Measurements from ENCODE around the gene LRRC4B.
A peak's percentile ranks its signal among the peaks of the same experiment; 100 is the strongest.

LRRC4B gene

DNA sequence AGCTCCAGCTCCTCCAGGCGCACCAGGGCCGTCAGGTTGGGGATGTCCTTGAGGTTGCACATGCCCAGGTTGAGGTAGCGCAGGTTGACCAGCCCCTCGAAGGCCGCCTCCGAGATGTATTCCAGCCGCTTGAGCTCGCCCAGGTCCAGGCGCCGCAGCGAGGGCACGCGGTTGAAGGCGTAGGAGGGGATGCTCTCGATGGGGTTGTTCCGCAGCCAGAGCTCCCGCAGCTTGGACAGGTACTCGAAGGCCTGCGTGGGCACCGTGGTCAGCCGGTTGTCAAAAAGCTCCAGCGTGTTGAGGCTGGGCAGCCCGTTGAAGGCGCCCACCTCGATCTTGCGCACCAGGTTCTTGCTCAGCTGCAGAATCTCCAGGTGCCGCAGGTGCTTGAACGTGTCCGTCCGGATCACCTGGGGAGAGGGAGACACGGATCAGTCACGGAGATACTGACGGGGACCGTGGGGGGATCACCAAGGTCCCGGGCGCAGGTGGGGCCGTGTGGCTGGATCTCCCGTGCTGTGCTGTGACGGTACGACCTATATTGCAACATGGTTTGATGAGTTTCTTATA, 49.1 kb downstream of the LRRC4B start:
- no peak for DNase-seq

GRCh38 chr19:50518091-50519005, 49.9 kb downstream of the LRRC4B start:
- no peak for DNase-seq

DNA sequence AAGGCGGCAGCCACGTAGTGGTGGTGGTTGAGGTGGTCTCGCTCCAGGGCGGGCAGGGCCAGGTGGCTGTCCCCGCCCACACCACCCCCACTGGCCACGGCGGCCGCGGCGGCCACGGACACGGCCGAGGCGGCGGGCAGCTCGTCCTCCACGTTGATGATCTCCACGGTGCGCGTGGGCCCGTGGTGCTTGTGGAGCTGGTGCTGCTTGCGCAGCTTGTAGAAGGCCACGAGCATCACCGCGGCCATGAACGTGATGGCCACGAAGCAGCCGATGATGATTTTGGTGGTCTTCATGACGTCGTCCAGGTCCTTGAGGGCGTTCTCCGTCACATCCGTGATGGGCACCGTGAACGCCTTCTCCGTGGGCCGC, 50.5 kb downstream of the LRRC4B start:
- no peak for DNase-seq

DNA sequence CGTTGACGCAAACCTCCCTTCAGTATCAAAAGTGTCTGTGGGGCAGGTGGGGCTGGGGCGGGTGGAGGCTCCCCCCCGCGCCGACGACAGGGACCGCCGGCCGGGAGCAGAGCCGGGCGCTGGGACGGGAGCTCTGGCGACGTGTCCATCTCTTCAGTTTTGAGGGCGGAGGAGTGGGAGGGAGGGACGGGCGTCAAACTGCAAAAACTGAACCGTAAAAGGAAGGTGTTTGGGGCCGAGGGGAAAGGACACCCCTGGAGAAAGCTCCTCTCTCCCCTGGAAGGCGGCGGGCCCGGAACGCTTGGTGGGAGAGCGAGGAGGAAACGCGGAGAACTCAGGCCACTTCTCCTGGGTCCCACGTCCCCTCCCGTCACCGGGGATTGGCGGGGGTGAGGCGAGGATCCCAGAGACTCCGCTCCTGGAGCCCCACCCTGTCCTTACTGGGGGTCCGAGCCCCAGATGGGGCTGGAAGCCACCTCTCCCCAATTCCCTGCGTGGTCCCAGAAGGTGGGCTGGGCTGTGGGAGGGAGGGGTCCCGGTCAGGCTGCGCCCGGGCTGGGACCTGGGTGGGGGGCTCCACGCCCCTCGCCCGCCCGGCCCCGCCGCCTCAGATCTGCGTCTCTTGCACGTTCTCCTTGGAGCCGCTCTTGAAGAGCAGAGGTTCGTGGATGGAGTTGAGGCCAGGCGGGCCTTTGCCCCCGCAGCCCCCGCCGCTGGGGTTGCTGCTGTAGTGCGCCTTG, 51.1 kb downstream of the LRRC4B start:
- no peak for DNase-seq

DNA sequence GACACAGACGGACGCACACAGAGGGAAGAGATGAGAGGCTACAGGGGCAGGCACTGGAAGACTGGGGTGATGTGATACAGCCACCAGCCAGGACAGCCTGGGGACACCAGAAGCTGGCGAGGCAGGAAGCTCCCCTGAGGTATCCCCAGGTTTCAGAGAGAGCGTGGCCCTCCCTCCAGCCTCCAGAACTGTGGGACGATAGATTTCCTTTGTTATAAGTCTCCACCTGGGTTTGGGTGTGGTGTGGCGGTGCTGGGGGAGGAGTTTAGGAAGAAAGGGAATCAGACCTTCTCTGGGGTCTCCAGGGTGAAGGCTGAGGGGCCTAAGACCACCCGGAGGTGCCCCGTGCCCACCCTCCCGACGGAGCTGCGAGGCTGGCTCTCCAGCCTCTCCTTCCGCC, 51.8 kb downstream of the LRRC4B start:
- no peak for DNase-seq

DNA sequence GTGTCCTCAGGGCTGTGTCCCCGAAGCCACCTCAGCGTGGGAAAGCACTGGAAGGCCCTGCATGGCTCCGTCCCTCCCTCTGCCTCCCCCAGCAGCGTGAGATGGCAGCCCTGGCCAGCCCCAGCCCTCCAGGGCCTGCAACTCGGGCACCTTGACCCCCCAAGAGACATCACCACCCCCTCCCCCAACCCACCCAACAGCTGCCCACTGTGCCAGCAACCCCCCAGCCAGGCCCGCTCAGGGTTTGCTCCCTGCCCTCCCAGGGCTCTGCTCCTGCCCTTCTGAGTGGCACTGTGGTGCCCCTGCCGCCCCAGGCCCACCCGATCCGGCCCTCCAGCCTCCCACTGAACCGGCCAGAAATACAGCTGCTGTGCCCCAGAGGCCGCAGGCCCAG, 53.1 kb downstream of the LRRC4B start:
- DNase-seq: no peak

- DNase-seq: peak; percentile 88
These were observed 53.7 kb downstream of the LRRC4B start for GRCh38 chr19:50514346-50515167.

GRCh38 chr19:50513746-50514345, 54.4 kb downstream of the LRRC4B start, which contains the start of gene ASPDH:
ASPDH (minus strand) TSS chr19:50513913; CDS start chr19:50513823, 90 bp downstream.
- no peak for DNase-seq

DNA sequence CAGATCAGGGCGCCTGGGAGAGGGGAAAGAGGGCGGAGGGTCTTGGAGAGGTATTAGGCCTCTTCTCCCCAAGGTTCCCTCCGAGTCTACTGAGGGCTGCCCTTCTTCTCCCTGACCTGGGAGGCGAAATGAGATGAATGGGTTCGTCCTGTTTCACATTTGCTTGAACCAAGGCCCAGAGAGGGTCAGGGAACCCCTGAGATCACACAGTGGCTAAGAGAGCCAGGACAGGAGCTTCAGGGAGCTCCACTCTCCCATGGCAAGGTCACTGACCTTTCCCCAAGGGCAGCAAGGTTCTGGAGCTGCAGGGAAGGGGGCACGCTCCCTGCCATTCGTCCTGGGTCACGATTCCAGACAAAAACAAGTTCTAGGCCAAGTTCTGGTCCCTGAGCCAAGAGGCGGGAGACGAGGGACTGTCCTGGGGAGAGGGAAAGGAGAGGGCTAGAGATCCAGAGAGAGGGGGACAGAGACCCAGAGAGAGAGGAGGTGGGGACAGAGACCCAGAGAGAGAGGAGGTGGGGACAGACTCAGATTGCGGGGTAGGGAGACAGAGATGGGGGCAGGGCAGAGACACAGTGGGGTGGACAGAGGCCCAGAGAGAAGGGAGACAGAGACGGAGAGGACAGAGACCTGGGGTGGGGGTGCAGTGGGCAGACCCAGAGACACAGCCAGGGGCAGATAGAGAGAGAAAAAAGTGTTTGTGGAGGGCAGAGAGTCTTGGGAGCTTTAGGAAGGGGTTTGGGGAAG, 55.1 kb downstream of the LRRC4B start:
- no peak for DNase-seq

DNA sequence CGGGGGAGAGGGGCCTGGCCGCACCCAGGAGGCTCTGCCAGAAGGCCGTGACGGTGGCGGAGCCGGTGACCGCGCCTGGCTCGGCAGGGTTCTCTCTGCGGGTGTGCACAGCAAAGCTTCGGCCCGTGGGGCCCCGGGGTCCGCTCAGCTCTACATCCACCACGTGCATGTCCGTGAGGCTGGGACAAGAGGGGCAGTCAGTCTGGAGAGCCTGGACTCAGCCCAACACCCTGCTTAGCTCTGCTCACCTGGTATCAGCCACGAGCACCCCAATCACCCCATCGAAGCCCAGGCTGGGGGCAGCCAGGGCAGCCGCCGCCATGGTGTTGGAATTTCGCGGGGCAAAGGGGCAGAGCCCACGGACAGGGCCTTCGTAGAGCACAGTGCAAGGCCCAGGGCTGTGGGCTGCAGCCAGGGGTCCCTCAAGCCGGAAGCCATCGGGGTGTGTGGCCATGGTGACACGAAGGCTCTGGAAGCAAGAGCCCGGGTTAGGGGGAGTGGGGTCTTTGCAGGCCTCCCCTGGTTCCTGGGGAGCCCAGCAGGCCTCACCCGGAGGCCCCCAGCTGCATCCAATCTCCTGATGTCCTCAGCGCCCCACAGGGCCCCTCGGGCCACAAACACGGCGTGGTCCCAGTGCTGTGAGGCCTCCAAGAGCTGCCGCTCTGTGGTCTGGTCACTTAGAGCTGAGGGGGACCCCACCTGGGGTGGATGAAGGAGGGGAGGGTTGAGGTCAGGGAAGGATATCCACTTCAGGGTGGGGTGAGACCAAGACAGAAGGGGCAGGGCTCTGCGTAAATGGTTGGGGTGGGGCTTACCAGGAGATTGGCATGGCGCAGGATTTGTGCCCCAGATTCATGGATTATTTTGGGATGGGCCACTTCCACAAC, 55.9 kb downstream of the LRRC4B start:
- DNase-seq: no peak

DNA sequence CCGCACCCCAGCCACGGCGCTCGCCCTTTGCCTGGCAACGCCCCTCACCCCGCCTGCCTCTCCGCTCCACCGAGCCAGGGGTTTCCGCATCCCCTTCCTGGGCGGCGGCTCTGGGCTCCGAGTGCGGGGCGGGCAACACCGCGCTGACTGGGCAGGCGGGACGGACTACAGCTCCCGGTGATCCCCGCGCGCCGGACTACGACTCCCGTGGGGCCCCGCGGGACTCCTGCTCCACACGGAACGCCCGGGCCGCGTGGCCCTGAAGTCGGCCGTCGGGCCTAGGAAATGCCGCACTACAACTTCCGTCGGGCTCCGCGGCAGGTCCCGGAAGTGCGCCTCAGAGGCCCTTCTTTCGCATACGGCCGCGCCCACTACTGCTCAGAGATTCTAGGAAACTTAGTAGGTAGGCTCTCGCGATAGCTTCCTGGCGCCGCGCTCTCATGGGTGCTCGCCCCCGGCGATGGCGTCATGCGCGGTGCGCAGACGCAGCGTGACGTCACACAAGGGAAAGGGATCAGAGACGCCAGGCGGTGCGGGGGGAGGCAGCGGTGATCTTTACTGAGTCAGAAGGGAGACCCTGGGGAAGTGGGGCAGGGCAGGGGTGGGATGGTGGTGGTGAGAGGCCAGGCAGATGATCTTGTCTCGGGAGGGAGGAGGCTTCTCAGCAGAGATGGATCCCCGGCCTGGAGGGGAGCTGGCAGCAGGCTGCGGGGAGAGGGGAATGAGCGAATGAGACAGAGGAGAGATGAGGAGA, 57.0 kb downstream of the LRRC4B start, which contains the start of gene JOSD2:
Gene JOSD2 (minus strand): TSS at position 123 of the 754 bp plus-strand sequence. CDS start 760 bp downstream, outside the sequence.
- peak; percentile 100 for DNase-seq

DNA sequence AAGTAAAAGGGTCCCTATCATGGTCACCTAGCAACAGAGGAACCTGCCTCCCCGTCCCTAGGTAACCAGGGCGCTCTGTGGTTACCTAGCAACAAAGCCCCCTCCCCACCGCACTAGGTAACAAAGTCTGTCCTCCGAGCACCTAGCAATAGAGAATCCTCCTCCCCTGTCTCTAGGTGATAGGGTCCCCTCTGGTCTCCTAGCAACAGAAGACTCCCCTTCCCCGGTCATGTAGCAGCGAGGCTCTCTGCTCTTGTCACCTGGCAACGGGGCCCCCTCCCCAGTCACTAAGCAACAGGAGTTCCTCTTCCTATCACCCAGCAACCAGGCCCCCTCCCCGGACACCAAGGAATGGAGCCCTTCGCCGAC, 57.6 kb downstream of the LRRC4B start:
- peak; percentile 93 for DNase-seq

- no peak for DNase-seq
These were observed 58.0 kb downstream of the LRRC4B start for GRCh38 chr19:50510121-50510670.

- DNase-seq: no peak
These were observed 58.9 kb downstream of the LRRC4B start for GRCh38 chr19:50509366-50509765.

DNA sequence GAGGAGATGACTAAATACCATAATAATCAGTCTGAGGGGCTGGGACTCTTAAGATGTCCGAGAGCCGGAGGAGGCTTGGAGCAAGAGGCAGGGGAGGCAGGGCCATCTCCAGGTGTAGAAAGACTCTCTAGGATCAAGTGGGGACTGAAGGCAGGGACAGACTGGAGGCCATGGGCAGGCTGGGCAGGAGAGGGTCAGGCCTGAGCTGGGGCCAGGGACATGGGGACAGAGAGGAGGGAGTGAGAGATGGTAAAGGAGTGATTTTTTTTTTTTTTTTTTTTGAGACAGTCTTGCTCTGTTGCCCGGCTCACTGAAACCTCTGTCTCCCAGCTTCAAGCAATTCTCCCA, 59.4 kb downstream of the LRRC4B start:
- no peak for DNase-seq

- no peak for DNase-seq
These were observed 60.9 kb downstream of the LRRC4B start for GRCh38 chr19:50507376-50507775.

DNA sequence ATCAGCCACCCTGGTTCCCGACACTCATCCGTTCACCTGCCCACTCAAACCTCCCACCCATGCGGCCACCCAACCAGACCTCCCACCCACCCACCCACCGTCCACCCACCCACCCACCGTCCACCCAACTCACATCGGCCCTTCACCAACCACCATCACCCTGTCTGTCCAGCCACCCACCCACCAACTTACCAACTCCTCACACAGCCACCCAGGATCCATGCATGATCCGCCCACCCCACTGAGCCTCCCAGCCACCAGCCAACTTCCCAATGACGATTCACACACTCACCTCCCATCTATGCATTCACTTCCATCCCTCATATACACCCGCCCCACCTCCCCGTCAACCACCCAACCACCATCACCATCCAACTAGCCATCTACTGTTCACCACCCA, 61.5 kb downstream of the LRRC4B start:
- no peak for DNase-seq

GRCh38 chr19:50505856-50506611, 62.2 kb downstream of the LRRC4B start:
- DNase-seq: no peak

Data from NCI-H1105 (cell line).